GM20431 (cell line): ENCODE data around the gene METRNL.
"Not testable (repeated sequence)": the region's sequence is repeated elsewhere in the genome, so short reads cannot be mapped to it uniquely, and the experiment has no call there.

Source experiments
- in situ Hi-C: fragments of 300-500 bp; cut with MseI, MboI; formaldehyde crosslinking; loops from one replicate; pipeline ENCODE4 v1.15.0; 2020; ENCODE audit warnings: low sequenced_read_pairs; ENCODE audit not compliant: unreplicated experiment

The METRNL gene

GRCh38 chr17:83051396-83052240 is 27.8 kb upstream of the METRNL start:
- in situ Hi-C loops = no loop called here

DNA sequence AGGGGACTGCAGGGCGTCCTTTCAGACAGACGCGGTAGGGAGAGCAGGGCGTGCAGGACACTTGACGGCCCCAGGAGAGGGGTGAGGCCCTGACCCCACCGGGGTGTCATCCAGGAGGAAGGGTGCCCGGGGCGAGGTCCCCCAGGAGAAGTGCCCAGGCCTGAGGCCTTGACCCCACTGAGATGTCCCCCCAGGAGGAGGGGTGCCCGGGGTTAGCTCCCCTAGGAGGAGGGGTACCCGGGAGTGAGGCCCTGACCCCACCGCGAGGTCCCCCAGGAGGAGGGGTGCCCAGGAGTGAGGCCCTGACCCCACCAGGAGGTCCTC is 27.2 kb upstream of the METRNL start:
- in situ Hi-C loops = no loop called here

DNA sequence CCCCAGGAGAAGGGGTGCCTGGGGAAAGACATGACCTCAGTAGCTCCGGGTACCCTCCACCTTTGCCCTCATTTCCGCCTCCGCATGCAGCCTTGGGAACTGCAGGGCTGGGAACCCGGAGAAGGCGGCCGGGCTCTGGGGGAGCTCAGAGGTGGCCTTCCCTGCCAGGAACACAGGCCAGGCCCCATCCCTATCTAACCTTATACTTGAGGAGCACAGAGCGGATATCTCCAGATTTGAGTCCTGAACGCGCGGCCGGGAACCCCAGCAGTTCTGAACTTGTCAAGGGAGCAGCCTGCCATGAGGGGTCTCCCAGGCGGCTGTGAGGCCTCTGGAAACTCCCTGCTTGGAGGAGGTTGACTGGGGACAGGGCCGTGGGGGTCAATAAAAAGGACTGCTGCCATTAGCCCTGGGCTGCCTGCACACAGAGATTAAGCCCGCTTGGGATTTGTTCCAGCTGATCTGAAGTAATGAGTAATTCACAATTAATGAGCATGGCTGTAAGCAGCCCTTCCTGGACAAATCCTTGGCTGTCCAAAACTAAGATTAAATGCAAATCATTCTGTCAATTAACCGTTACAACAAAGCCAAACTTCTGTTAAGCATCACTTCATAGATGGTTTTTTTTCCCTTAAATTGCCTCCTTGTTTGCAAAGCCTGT is 26.3 kb upstream of the METRNL start:
- in situ Hi-C loops = no loop called here

- in situ Hi-C loops = no loop called here
These were observed 25.5 kb upstream of the METRNL start for GRCh38 chr17:83053739-83054451.

DNA sequence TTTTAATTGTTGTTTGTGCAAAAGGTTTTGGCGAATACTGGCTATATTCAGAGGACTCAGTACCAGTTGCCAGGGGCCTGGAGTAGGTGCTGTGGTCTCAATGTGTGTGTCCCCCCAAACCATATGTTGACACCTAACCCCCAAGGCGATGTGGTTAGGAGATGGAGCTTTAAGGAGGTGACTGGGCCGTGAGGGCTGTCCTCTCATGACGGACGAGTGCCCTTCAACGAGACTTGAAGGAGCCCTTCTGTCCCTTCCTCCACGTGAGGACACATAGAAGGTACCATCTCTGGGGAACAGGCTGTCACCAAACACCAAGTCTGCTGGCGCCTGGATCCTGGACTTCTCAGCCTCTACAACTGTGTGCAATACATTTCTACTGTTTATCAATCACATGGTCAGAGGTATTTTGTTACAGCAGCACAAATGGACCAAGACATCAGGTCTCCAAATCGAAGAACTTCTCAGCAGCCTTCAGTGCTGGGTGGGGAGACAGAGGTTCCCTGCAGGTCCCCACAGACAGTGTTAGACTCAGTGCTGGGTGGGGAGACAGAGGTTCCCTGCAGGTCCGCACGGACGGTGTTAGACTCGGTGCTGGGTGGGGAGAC is 24.8 kb upstream of the METRNL start:
- in situ Hi-C loops = no loop called here

- in situ Hi-C loops = not testable (repeated sequence)
These were observed 24.2 kb upstream of the METRNL start for GRCh38 chr17:83055176-83055575.

GRCh38 chr17:83055911-83056582 is 23.4 kb upstream of the METRNL start:
- in situ Hi-C loops = no loop called here

DNA sequence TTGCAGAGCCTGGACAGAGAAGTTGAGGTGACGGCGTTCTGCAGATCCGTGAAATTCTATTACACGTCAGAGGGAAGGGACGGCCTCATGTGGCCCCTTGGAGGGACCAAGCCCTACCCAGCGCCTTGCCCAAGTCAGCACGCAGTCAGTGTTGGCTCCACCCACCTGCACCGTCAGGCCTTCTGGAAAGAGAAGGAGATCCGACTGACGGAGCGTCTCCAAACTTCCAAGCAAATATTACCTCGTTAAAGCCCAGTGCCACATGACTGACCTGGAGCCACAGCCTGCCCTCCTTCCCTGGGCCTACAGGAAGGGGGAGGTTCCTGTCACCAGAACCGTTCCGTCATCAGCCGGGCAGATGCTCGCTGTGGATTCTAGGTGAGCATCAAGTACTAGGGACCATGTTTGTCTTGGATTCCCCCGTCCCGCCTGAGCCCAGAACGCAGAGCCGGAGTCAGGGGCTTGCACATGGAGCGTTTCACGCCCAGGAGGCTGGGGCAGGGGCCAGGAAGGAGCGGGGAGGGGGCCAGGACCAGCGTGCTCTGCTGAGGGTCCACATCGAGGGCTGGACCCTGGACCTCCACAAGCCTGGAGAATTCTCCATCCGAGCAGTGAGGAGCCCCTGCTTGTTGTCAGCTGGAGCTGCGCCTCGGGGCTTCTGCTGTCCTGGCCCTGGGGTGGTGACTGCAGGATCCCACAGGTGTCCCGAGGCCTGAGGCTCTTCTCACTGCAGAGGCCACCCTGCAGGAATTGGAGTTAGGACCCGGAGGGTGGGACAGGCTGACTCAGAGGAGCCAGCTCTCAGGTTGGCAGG is 22.6 kb upstream of the METRNL start:
- in situ Hi-C loops = no loop called here

- in situ Hi-C loops = no loop called here
These were observed 22.0 kb upstream of the METRNL start for GRCh38 chr17:83057397-83057761.

DNA sequence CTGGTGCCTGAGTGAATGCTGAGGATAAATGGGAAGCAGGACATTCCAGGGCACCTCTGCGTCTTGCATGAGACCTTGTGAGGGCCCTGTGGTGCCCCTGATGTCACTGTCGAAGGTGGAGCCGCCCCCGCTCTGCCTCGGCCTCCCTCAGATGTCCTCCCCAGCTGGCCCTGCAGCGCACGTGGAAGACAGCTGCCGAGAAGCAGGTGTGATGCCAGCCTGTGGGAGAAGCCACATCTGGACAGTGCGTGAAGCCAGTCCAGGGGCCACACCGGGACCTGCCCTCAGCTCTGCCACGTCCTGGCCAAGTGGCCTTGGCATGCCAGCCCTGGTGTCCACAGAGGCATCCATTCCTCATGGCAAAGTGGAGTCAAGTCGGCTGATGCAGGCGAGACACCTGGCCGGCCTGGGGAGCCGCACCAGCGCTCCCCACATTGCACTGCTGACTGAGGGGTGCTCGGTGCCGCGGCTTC is 21.6 kb upstream of the METRNL start:
- in situ Hi-C loops = no loop called here

GRCh38 chr17:83058266-83058798 is 21.1 kb upstream of the METRNL start:
- in situ Hi-C loops = no loop called here

- in situ Hi-C loops = no loop called here
These were observed 17.8 kb upstream of the METRNL start for GRCh38 chr17:83061586-83061985.

DNA sequence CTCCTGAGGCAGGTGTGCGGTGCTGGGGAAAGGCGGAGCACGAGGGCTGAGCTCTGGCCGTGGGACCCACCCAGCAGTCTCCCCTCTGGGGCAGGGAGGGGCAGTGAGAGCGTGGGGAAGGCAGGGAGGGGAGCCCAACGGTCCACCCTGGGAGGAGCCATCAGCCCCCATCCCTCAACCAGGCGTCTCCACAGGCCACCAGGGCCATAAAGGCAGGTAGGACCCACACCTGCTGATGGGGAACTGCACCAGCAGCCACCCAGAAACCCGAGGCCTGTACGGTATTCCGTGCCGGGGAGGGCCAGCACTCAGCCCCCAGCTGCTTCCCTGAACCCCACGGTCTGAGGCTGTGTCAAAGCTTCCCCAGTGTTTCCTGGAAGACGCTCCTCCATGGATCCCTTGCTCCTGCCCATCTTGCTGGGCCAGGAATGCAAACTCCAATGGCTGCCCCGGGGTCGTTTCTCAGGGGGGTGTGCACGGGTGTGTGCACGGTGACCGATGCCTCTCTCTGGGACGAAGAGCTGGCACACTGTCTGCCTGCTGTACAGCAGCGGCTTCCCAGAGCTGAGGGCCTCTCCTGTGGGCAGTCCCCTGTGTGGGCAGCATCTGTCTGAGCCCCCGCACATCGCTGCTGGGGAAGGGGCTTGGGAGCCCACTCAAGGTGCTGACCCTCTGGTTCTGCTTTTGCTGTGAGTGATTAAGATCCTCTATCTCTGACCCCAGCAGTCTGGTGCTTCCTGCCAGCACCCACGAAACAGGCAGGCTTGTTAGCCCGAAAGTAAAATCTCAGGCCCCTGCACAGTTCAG is 17.2 kb upstream of the METRNL start:
- in situ Hi-C loops = no loop called here

GRCh38 chr17:83062818-83063671 is 16.4 kb upstream of the METRNL start:
- in situ Hi-C loops = no loop called here

DNA sequence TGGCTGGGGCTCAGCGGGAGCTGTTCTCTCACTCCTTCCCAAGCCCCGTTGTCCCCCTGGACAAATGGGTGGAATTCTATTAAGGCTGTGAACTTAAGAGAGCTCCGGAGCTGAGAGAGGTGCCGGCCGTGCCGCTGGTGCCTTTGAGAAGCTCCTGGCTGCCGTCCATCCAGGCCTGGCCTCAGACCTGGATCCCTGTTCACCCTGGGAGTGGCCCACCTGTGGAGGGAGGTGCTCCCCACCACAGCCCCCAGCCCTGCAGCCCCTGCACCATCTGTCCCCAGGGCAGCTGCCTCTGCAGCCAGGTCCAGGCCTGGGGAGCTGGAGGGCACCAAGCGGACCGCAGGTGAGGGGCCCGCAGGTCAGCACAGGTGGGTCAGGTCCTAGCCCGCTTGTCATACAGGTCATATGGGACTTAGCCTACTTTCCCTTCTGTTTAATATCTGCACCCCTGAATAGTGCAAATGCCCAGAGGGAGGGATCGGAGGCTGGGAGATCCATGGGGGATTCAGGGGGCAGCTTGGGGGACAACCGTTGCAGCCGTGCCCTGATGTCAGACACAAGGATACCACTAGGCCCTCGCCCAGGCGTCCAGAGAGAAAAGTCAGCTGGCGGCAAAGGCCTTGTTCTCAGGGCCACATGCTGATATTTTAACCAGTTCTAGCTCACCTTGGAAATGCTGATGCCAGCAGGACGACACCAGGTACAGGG is 15.2 kb upstream of the METRNL start:
- in situ Hi-C loops = no loop called here

- in situ Hi-C loops = no loop called here
These were observed 14.4 kb upstream of the METRNL start for GRCh38 chr17:83064732-83065659.
